ENCODE measurements around the gene RTN4IP1. TPM values are rescaled to one million over a fixed set of nuclear protein-coding genes. Genes with fewer than 3 reads are reported as not detected.
"Not testable (repeated sequence)": the region's sequence is repeated elsewhere in the genome, so short reads cannot be mapped to it uniquely, and the experiment has no call there.

RTN4IP1 gene
- total RNA-seq, 2 donors from 2014 or later: 3.9 to 9.5 TPM

DNA sequence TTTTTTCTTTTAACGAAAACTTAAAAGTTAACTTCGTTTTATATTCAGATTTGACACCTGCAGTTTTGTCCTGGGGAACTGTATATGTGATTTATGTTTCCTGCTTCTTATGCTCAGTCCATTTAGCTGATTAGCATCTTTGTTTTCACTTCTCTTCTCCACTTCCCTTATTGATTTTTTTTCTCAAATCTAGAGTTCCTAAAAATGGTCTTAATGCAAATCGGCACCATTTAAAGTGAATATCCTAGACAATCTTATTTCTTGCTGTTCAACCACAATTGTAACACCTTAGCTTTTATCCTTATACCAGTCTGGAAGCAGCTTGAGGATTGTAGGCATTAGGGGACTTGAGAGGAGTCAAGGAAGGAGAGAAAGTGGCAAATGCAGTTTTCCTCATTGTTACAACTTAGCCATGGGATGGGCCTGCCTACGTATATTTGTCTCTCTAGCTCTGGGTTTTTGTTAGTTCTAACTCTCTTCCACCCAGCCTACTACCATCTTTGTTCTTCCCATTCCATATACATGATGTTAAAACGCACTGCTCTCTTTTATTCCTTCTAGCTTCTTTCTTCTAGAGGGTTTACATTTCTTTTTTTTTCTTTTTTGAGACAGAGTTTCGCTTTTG, 8.5 kb upstream of the RTN4IP1 start:
- Mint-ChIP-seq H3K4me1 (peaks cover 22% of the 10 kb centered on the region), H3K27ac (peak overlapping the region; percentile 18), H3K36me3 (ENCODE audit: low read depth) (peaks cover 43% of the 10 kb centered on the region), H3K27me3 (no peaks in the 10 kb centered on the region), H3K9me3 (no peaks in the 10 kb centered on the region), H3K4me3 (no peak overlapping the region)
- ATAC-seq (replicated peaks): no peak

DNA sequence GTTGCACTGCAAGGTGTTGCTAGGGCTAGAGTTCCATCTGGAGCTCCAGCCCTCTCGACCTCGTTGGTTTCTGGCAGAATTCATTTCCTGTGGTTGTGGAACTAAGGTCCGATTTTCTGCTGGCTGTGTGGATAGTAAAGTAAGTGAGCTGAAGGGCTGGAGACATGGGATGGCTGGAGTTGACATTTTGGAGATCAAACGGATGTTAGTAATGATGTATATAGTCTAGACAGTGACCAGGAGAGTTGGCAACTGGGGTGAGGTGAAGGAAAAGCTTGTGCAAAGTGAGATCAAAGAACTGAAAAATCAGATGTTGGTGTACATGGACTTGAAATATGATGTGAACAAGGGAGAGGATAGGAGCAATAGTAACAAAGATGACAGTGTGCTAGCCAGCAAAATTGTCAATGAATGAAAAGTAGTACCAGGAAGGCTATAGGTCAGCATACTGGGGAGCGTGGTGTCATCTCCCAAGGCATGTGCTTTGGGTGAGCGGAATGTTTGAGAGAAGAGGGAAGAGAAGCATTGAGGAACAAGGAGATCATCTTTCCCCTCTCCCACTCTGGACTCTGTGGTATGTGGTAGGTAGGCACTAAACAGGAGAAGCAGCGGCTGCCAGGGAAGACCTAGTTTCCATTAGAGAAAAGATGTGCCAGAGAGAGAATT, 7.9 kb upstream of the RTN4IP1 start:
- no peak overlapping the region for H3K4me3 Mint-ChIP-seq
- peaks cover 22% of the 10 kb centered on the region for H3K4me1 Mint-ChIP-seq
- H3K36me3 Mint-ChIP-seq (ENCODE audit: low read depth): peaks cover 36% of the 10 kb centered on the region
- no peak for ATAC-seq (replicated peaks)
- H3K27me3 Mint-ChIP-seq: no peaks in the 10 kb centered on the region
- no peak overlapping the region for H3K27ac Mint-ChIP-seq
- no peaks in the 10 kb centered on the region for H3K9me3 Mint-ChIP-seq

- H3K27ac Mint-ChIP-seq: peak overlapping the region; percentile 53
- H3K4me3 Mint-ChIP-seq: no peak overlapping the region
- peaks cover 13% of the 10 kb centered on the region for H3K36me3 Mint-ChIP-seq (ENCODE audit: low read depth)
Observed at GRCh38 chr6:106634565-106634964, 5.3 kb upstream of the RTN4IP1 start.

DNA sequence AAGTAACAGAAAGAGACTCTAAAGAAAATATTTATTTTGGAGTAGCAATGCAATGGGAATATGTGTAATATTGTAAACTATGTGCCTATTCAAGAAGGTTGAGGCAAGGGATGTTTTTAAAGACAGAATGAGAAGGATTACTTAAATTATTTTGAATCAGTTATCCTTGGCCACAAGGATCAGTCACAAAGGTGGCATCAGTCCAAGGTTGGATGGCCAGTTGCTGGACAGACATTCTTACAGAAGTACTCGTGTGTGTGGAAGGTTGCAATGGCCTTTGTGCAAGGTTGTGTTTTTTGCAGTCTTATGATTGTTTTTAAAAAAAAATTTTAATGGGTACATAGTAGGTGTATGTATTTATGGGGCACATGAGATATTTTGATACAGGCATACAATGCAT, 2.0 kb upstream of the RTN4IP1 start:
- no peak overlapping the region for H3K4me3 Mint-ChIP-seq
- H3K9me3 Mint-ChIP-seq: no peaks in the 10 kb centered on the region
- peaks cover 9% of the 10 kb centered on the region for H3K36me3 Mint-ChIP-seq (ENCODE audit: low read depth)
- H3K27me3 Mint-ChIP-seq: no peaks in the 10 kb centered on the region
- H3K27ac Mint-ChIP-seq: no peak overlapping the region
- no peak for ATAC-seq (replicated peaks)
- H3K4me1 Mint-ChIP-seq: peaks cover 18% of the 10 kb centered on the region

More at GRCh38 chr6:106634565-106634964, 5.3 kb upstream of the RTN4IP1 start:
- no peak for ATAC-seq (replicated peaks)
- H3K4me1 Mint-ChIP-seq: peaks cover 27% of the 10 kb centered on the region
- H3K27me3 Mint-ChIP-seq: no peaks in the 10 kb centered on the region
- no peaks in the 10 kb centered on the region for H3K9me3 Mint-ChIP-seq

GRCh38 chr6:106630366-106630765, 1.1 kb upstream of the RTN4IP1 start:
- H3K4me1 Mint-ChIP-seq: peaks cover 19% of the 10 kb centered on the region
- no peaks in the 10 kb centered on the region for H3K9me3 Mint-ChIP-seq
- H3K36me3 Mint-ChIP-seq (ENCODE audit: low read depth): peaks cover 8% of the 10 kb centered on the region
- H3K4me3 Mint-ChIP-seq: peak overlapping the region; percentile 98
- peak overlapping the region; percentile 98 for H3K27ac Mint-ChIP-seq
- no peaks in the 10 kb centered on the region for H3K27me3 Mint-ChIP-seq
- no peak for ATAC-seq (replicated peaks)

- H3K27me3 Mint-ChIP-seq: no peaks in the 10 kb centered on the region
- H3K4me3 Mint-ChIP-seq: peak overlapping the region; percentile 98
- H3K27ac Mint-ChIP-seq: peak overlapping the region; percentile 98
- no peak for ATAC-seq (replicated peaks)
- no peaks in the 10 kb centered on the region for H3K9me3 Mint-ChIP-seq
- H3K4me1 Mint-ChIP-seq: peaks cover 17% of the 10 kb centered on the region
- H3K36me3 Mint-ChIP-seq (ENCODE audit: low read depth): peaks cover 3% of the 10 kb centered on the region
Observed at GRCh38 chr6:106629859-106630163, 513 bp upstream of the RTN4IP1 start.

DNA sequence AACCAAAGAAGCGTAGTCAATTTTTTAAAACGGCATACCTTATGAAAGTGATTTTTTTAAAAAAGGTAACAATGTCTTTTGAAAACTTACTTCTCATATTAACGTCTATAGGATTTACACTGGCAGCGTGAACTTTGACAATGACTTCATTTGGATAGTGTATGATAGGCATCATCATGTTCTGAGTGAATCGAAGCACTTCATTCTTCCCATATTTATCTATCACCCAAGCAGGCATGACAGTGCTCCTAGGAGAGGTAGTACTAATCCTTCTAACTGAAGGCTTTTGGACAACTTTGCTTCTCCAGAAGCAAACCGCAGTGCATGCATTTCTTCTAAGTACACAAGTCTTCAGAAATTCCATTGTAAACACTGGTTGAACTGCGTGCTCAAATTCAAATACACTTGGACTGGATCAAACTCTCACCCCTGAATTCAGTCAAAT, 618 bp downstream of the RTN4IP1 start:
- peak; percentile 36 for ATAC-seq (replicated peaks)
- Mint-ChIP-seq H3K27ac (peak overlapping the region; percentile 98), H3K27me3 (no peaks in the 10 kb centered on the region), H3K4me3 (peak overlapping the region; percentile 98), H3K4me1 (peaks cover 13% of the 10 kb centered on the region), H3K36me3 (ENCODE audit: low read depth) (no peaks in the 10 kb centered on the region), H3K9me3 (no peaks in the 10 kb centered on the region)

DNA sequence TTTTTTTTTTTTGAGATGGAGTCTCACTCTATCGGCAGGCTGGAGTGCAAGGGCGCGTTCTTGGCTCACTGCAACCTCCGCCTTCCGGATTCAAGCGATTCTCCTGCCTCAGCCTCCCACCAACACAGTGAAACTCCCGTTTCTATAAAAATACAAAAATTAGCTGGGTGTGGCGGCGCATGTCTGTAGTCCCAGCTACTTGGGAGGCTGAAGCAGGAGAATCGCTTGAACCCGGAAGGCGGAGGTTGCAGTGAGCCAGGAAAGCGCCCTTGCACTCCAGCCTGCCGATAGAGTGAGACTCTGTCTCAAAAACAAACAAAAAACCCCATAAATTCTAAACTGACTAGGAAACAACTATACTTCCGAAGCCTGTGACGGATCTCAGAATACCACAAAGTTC, 1.5 kb downstream of the RTN4IP1 start:
- Mint-ChIP-seq H3K4me1 (peaks cover 13% of the 10 kb centered on the region), H3K4me3 (peak overlapping the region; percentile 98)
- not testable (repeated sequence) for ATAC-seq (replicated peaks); H3K27me3 Mint-ChIP-seq; H3K36me3 Mint-ChIP-seq (ENCODE audit: low read depth); H3K9me3 Mint-ChIP-seq; H3K27ac Mint-ChIP-seq

- peaks cover 9% of the 10 kb centered on the region for H3K36me3 Mint-ChIP-seq (ENCODE audit: low read depth)
- H3K4me3 Mint-ChIP-seq: no peak overlapping the region
- peaks cover 13% of the 10 kb centered on the region for H3K4me1 Mint-ChIP-seq
- ATAC-seq (replicated peaks): no peak
- H3K27me3 Mint-ChIP-seq: no peaks in the 10 kb centered on the region
- H3K9me3 Mint-ChIP-seq: no peaks in the 10 kb centered on the region
- no peak overlapping the region for H3K27ac Mint-ChIP-seq
Observed at GRCh38 chr6:106626485-106626884, 2.8 kb downstream of the RTN4IP1 start.

DNA sequence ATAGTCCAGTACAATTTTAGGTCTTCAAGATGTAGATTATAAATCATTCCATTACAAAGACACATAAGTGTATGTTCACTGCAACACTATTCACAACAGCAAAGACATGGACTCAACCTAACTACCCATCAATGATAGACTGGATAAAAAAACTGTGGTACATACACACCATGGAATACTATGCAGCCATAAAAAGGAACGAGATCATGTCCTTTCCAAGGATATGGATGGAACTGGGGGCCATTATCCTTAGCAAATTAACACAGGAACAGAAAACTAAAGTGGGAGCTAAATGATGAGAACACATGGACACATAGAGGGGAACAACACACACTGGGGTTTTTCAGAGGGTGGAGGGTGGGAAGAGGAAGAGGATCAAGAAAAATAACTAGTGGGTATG, 6.3 kb downstream of the RTN4IP1 start:
- no peak overlapping the region for H3K4me3 Mint-ChIP-seq
- H3K36me3 Mint-ChIP-seq (ENCODE audit: low read depth): peaks cover 19% of the 10 kb centered on the region
- no peaks in the 10 kb centered on the region for H3K27me3 Mint-ChIP-seq
- no peak overlapping the region for H3K27ac Mint-ChIP-seq
- ATAC-seq (replicated peaks): no peak
- peaks cover 3% of the 10 kb centered on the region for H3K4me1 Mint-ChIP-seq
- no peaks in the 10 kb centered on the region for H3K9me3 Mint-ChIP-seq

- no peak for ATAC-seq (replicated peaks)
- H3K9me3 Mint-ChIP-seq: no peaks in the 10 kb centered on the region
- peaks cover 3% of the 10 kb centered on the region for H3K4me1 Mint-ChIP-seq
- H3K27ac Mint-ChIP-seq: no peak overlapping the region
- H3K36me3 Mint-ChIP-seq (ENCODE audit: low read depth): peaks cover 20% of the 10 kb centered on the region
- no peak overlapping the region for H3K4me3 Mint-ChIP-seq
- no peaks in the 10 kb centered on the region for H3K27me3 Mint-ChIP-seq
Observed at GRCh38 chr6:106622412-106622811, 6.9 kb downstream of the RTN4IP1 start.

DNA sequence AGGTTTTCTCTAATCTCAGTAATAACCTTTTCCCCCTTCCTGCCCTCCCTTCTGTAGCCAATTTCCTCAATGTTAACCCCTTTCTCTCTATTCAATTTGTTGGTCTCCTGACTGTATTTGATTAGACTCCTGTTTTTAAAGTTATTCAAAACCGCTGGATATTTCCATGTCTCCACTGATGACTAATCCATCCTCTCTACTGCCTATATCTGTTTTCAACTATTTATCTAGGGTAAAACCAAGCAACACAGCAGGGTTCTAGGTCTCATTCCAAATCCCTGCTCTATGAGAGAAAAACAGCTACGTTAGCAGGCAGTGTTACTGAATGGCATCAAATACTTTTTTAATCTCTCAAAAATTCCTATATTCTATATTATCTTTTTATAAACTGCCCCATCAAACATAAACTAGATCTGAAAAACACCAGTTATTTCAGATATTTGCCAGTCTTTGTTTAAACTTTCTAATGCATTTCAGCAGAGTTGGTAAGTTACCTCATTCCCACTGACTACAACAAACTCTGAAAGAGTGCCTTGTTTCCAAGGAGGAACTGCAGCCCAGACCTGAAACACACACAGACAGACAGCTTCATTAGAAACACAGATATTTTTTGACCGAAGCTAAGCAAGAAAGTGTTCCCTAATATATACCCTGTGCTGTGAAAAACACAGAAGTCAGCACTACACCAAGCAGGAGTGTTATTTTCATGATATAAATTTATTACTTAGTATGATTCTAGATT, 8.2 kb downstream of the RTN4IP1 start:
- ATAC-seq (replicated peaks): no peak
- Mint-ChIP-seq H3K27ac (no peak overlapping the region), H3K9me3 (no peaks in the 10 kb centered on the region), H3K36me3 (ENCODE audit: low read depth) (peaks cover 26% of the 10 kb centered on the region), H3K27me3 (no peaks in the 10 kb centered on the region), H3K4me3 (no peak overlapping the region), H3K4me1 (peaks cover 3% of the 10 kb centered on the region)

- H3K27ac Mint-ChIP-seq: no peak overlapping the region
- no peak for ATAC-seq (replicated peaks)
- no peak overlapping the region for H3K4me3 Mint-ChIP-seq
- peaks cover 36% of the 10 kb centered on the region for H3K36me3 Mint-ChIP-seq (ENCODE audit: low read depth)
- H3K4me1 Mint-ChIP-seq: peaks cover 2% of the 10 kb centered on the region
- no peaks in the 10 kb centered on the region for H3K9me3 Mint-ChIP-seq
- H3K27me3 Mint-ChIP-seq: no peaks in the 10 kb centered on the region
Observed at GRCh38 chr6:106619223-106619622, 10.1 kb downstream of the RTN4IP1 start.

DNA sequence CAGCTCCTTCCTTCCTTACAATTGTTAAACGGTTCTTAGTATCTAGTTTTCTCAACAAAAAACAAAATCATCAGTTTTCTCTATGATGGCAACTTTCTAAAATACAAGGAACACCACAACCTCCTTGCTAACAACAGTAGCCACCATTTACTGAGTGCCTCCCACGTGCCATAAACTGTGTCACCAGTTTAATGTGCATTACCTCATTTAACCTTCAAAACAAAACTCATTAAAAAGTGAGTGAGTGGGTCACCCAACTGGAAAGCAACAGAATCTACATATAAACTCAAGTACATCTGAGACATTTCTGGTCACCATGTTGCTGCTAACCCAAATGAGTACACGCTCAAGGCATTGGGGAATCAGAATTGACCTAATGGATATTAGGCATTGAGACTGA, 11.0 kb downstream of the RTN4IP1 start:
- H3K9me3 Mint-ChIP-seq: no peaks in the 10 kb centered on the region
- H3K27ac Mint-ChIP-seq: no peak overlapping the region

DNA sequence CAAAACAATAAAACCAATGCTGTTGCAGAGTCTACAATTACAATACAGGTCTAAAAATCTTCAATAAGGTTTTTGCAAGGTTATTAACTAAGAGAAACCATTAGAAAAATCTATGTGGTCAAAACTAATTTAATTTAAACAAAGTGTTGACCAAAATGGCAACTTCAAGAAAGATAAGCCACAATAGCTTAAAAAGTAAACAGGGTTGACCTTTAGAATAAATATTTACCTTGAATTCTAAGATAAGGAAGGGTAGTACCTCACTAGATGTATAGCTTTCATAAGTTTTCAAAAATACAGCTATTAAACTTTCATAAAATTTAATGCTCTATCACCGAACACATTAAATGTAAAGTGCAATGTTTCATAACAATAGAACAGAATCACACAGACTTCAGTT, 11.4 kb downstream of the RTN4IP1 start:
- Mint-ChIP-seq H3K9me3 (no peaks in the 10 kb centered on the region), H3K36me3 (ENCODE audit: low read depth) (peaks cover 50% of the 10 kb centered on the region), H3K4me3 (no peak overlapping the region), H3K27ac (no peak overlapping the region), H3K27me3 (no peaks in the 10 kb centered on the region), H3K4me1 (peaks cover 15% of the 10 kb centered on the region)
- no peak for ATAC-seq (replicated peaks)

More for the DNA sequence above, 11.0 kb downstream of the RTN4IP1 start:
- ATAC-seq (replicated peaks): no peak
- peaks cover 45% of the 10 kb centered on the region for H3K36me3 Mint-ChIP-seq (ENCODE audit: low read depth)
- H3K4me3 Mint-ChIP-seq: no peak overlapping the region
- H3K4me1 Mint-ChIP-seq: peaks cover 11% of the 10 kb centered on the region
- H3K27me3 Mint-ChIP-seq: no peaks in the 10 kb centered on the region
